GM04503 (cell line): ENCODE data around the gene IGFBP5.
A peak's percentile ranks its signal among the peaks of the same experiment; 100 is the strongest.

Experiments
- DNase-seq: peaks from one replicate; pipeline ENCODE4 v3.0.0-alpha.2; 2012; ENCODE audit warnings: low read depth

IGFBP5 gene

GRCh38 chr2:216714376-216714775 lies 19.0 kb upstream of the IGFBP5 start:
- DNase-seq = no peak

- DNase-seq = peak; percentile 78
Measured at GRCh38 chr2:216713691-216714336, 18.5 kb upstream of the IGFBP5 start.

GRCh38 chr2:216711348-216711747 lies 16.0 kb upstream of the IGFBP5 start:
- no peak for DNase-seq

- DNase-seq = no peak
Measured at GRCh38 chr2:216710551-216711301, 15.4 kb upstream of the IGFBP5 start.

- DNase-seq = no peak
Measured at GRCh38 chr2:216702756-216703155, 7.4 kb upstream of the IGFBP5 start.

- DNase-seq = no peak
Measured at GRCh38 chr2:216701544-216701943, 6.2 kb upstream of the IGFBP5 start.

GRCh38 chr2:216700781-216701180 lies 5.4 kb upstream of the IGFBP5 start:
- DNase-seq = no peak

- no peak for DNase-seq
Measured at GRCh38 chr2:216700088-216700567, 4.8 kb upstream of the IGFBP5 start.

- no peak for DNase-seq
Measured at GRCh38 chr2:216698895-216699294, 3.5 kb upstream of the IGFBP5 start.

GRCh38 chr2:216698293-216698692 lies 2.9 kb upstream of the IGFBP5 start:
- DNase-seq = no peak

GRCh38 chr2:216696751-216697560 lies 1.6 kb upstream of the IGFBP5 start:
- DNase-seq = no peak

GRCh38 chr2:216696321-216696720 lies 972 bp upstream of the IGFBP5 start:
- DNase-seq = no peak

GRCh38 chr2:216694826-216695217 lies 527 bp downstream of the IGFBP5 start:
- no peak for DNase-seq

- DNase-seq = no peak
Measured at GRCh38 chr2:216694082-216694825, 1.1 kb downstream of the IGFBP5 start.

GRCh38 chr2:216693414-216694080 lies 1.8 kb downstream of the IGFBP5 start:
- DNase-seq = no peak

GRCh38 chr2:216692636-216693413 lies 2.5 kb downstream of the IGFBP5 start:
- no peak for DNase-seq

GRCh38 chr2:216690853-216691741 lies 4.3 kb downstream of the IGFBP5 start:
- DNase-seq = peak; percentile 32

- no peak for DNase-seq
Measured at GRCh38 chr2:216690456-216690852, 4.9 kb downstream of the IGFBP5 start.

GRCh38 chr2:216689397-216689796 lies 6.0 kb downstream of the IGFBP5 start:
- DNase-seq = no peak
